B cell (primary cell): Measurements from ENCODE around the gene CCR4. TPM values are rescaled to one million over a fixed set of nuclear protein-coding genes. Genes with fewer than 3 reads are reported as not detected.
"Not testable (repeated sequence)": the region's sequence is repeated elsewhere in the genome, so short reads cannot be mapped to it uniquely, and the experiment has no call there.

Experiments
- ATAC-seq: fragments of 200-7000 bp; cut with Tn5 transposase; one replicate; pipeline ENCODE4 v1.10.0; 2021; ENCODE audit warnings: low read depth, mild to moderate bottlenecking, moderate number of reproducible peaks, moderate library complexity
- CTCF ChIA-PET: fragments of 350-600 bp; sonication (Branson Sonifier 250); formaldehyde crosslinking; loops from one replicate; lab custom pipeline; 2021; ENCODE audit warnings: antibody characterized with exemption, inconsistent platforms; lab: Charles Lee
- POLR2A ChIA-PET: fragments of 350-600 bp; sonication (Branson Sonifier 250); formaldehyde crosslinking; loops from one replicate; lab custom pipeline; 2021; ENCODE audit warnings: antibody characterized with exemption; lab: Charles Lee
- DNase-seq: peaks from one replicate; pipeline ENCODE4 v3.0.0; 2013
- H2AFZ ChIP-seq: 2 replicates; pipeline ENCODE4 v1.6.1; 2012; ENCODE audit warnings: mild to moderate bottlenecking, low read depth, low read length; ENCODE audit not compliant: insufficient read depth, poor library complexity, severe bottlenecking
- H3K27ac ChIP-seq, 2 donors: 1 replicate in 1 of 2; 2 replicates in 1 of 2; pipeline ENCODE4 v1.5.1; 2012 to 2013; ENCODE audit warnings: low read length in 2 of 2, mild to moderate bottlenecking in 2 of 2, moderate library complexity in 1 of 2
- H3K27me3 ChIP-seq, 4 experiments: fragments of 200-600 bp in 1 of 4; sonication (generic) in 1 of 4; replicated peaks in 1 of 4; 1 replicate in 2 of 4; 2 replicates in 2 of 4; pipeline versions ENCODE4 v1.6.1 to v1.7.0; 2013 to 2016; ENCODE audit warnings: low read length in 3 of 4, mild to moderate bottlenecking in 2 of 4, mixed read lengths in 1 of 4, moderate library complexity in 1 of 4; ENCODE audit not compliant: insufficient read depth in 4 of 4, control insufficient read depth in 3 of 4; ENCODE audit errors: control extremely low read depth in 1 of 4
- H3K36me3 ChIP-seq, 2 experiments: replicated peaks in 1 of 2; 1 replicate in 1 of 2; 2 replicates in 1 of 2; pipeline versions ENCODE4 v1.6.1 to v1.7.1; 2013; ENCODE audit warnings: low read length in 1 of 2; ENCODE audit not compliant: insufficient read depth in 2 of 2, control insufficient read depth in 1 of 2; ENCODE audit errors: control extremely low read depth in 1 of 2, extremely low read depth in 1 of 2
- H3K4me1 ChIP-seq, 2 donors: fragments of 200-600 bp in 1 of 2; sonication (generic) in 1 of 2; 1 replicate in 1 of 2; 2 replicates in 1 of 2; pipeline versions ENCODE4 v1.5.1 to v1.6.1; 2013 to 2017; ENCODE audit warnings: low read length in 2 of 2; ENCODE audit not compliant: control insufficient read depth in 2 of 2, insufficient read depth in 2 of 2
- H3K4me2 ChIP-seq: replicated peaks from 2 replicates; pipeline ENCODE3; 2012; ENCODE audit warnings: mild to moderate bottlenecking, low read depth, low read length; ENCODE audit not compliant: poor library complexity, severe bottlenecking
- H3K4me3 ChIP-seq, 5 experiments: fragments of 200-600 bp in 1 of 5; sonication (generic) in 1 of 5; 1 replicate in 3 of 5; 2 replicates in 2 of 5; pipeline versions ENCODE4 v1.5.1 to v1.7.0; 2011 to 2016; ENCODE audit warnings: low read length in 4 of 5, mild to moderate bottlenecking in 4 of 5, low read depth in 2 of 5, control low read depth in 1 of 5, moderate library complexity in 1 of 5; ENCODE audit not compliant: insufficient read depth in 1 of 5; ENCODE audit errors: control extremely low read depth in 1 of 5, extremely low read depth in 1 of 5
- H3K79me2 ChIP-seq: fragments of 200-600 bp; sonication (generic); one replicate; pipeline ENCODE4 v1.6.0; 2016; ENCODE audit warnings: low read length; ENCODE audit not compliant: control insufficient read depth, insufficient read depth
- H3K9ac ChIP-seq: fragments of 200-600 bp; sonication (generic); 2 replicates; pipeline ENCODE4 v1.6.1; 2017; ENCODE audit warnings: mild to moderate bottlenecking, low read length, moderate library complexity
- H3K9me3 ChIP-seq, 3 donors: one replicate each; pipeline versions ENCODE4 v1.6.1 to v1.7.1; 2013; ENCODE audit warnings: low read length in 2 of 3; ENCODE audit not compliant: control insufficient read depth in 2 of 3, insufficient read depth in 1 of 3; ENCODE audit errors: control extremely low read depth in 1 of 3
- H4K20me1 ChIP-seq: 2 replicates; pipeline ENCODE4 v1.6.0; 2012; ENCODE audit warnings: mild to moderate bottlenecking, low read length; ENCODE audit not compliant: insufficient read depth, control insufficient read depth, poor library complexity, severe bottlenecking
- H3K27ac Mint-ChIP-seq: one replicate; pipeline ENCODE4 v1.8.0; 2021; ENCODE audit warnings: mixed read lengths
- H3K27me3 Mint-ChIP-seq: one replicate; pipeline ENCODE4 v1.8.0; 2021; ENCODE audit warnings: mixed read lengths
- H3K4me1 Mint-ChIP-seq: one replicate; pipeline ENCODE4 v1.8.0; 2021; ENCODE audit warnings: mixed read lengths
- H3K4me3 Mint-ChIP-seq: one replicate; pipeline ENCODE4 v1.8.0; 2021; ENCODE audit warnings: mixed read lengths
- H3K9me3 Mint-ChIP-seq: one replicate; pipeline ENCODE4 v1.8.0; 2022; ENCODE audit warnings: mixed read lengths; ENCODE audit not compliant: insufficient read depth
- WGBS: methylation state at CpG from one replicate; pipeline ENCODE4 v1.1.5; 2013; ENCODE audit warnings: missing lambda C conversion rate; ENCODE audit not compliant: insufficient coverage; 5-methylcytosine and 5-hydroxymethylcytosine counted together
- intact Hi-C: fragments of 100-400 bp; cut with micrococcal nuclease; formaldehyde crosslinking; loops from one replicate; pipeline ENCODE4 v1.10.0; 2022
- polyA plus RNA-seq: library from polyadenylated mRNA; depleted of rRNA; stranded (reverse); fragments of >200 nt; gene quantifications from 2 replicates; pipeline ENCODE4 v1.2.3, GENCODE V29; 2012
- total RNA-seq, 2 donors: library from RNA; stranded (reverse); fragments of 120-200 nt in 1 of 2; gene quantifications; 1 replicate in 1 of 2; 2 replicates in 1 of 2; pipeline versions ENCODE4 v1.2.3 to v1.2.4, GENCODE V29; 2013 to 2022

The CCR4 gene
- total and polyA plus RNA-seq, 2 donors (not counting 1 experiment from before 2014, with no cell fraction given) = 0.04 to 0.12 TPM

- DNase-seq, CTCF ChIA-PET, H4K20me1 ChIP-seq, H3K27me3 Mint-ChIP-seq, H2AFZ ChIP-seq, H3K4me1 Mint-ChIP-seq, intact Hi-C loops, H3K27ac Mint-ChIP-seq, ATAC-seq, H3K4me3 Mint-ChIP-seq, H3K27ac ChIP-seq, H3K79me2 ChIP-seq, H3K27me3 ChIP-seq, H3K9ac ChIP-seq, POLR2A ChIA-PET, H3K4me3 ChIP-seq, H3K4me2 ChIP-seq, H3K36me3 ChIP-seq, H3K4me1 ChIP-seq: not testable (repeated sequence)
- WGBS = 93% methylated on average over 2 of the region's 2 CpGs
- H3K9me3 ChIP-seq = peaks cover 2 to 19% (median 18%) of the 10 kb centered on the region in 3 donors
- H3K9me3 Mint-ChIP-seq = peaks cover 13% of the 10 kb centered on the region
These were observed 14.3 kb downstream of the CCR4 start for GRCh38 chr3:32965617-32966213.

- H3K4me1 ChIP-seq, H3K27ac ChIP-seq, H3K27ac Mint-ChIP-seq, H2AFZ ChIP-seq, H3K36me3 ChIP-seq, H3K4me3 ChIP-seq, H3K4me2 ChIP-seq, ATAC-seq, H4K20me1 ChIP-seq, H3K79me2 ChIP-seq, POLR2A ChIA-PET, H3K4me3 Mint-ChIP-seq, CTCF ChIA-PET, H3K4me1 Mint-ChIP-seq, H3K9ac ChIP-seq, DNase-seq, H3K27me3 ChIP-seq, H3K27me3 Mint-ChIP-seq, intact Hi-C loops: not testable (repeated sequence)
- peaks cover 13% of the 10 kb centered on the region for H3K9me3 Mint-ChIP-seq
- peaks cover 2 to 19% (median 18%) of the 10 kb centered on the region in 3 donors for H3K9me3 ChIP-seq
- 100% methylated on average over 3 of the region's 5 CpGs for WGBS
These were observed 15.2 kb downstream of the CCR4 start for GRCh38 chr3:32966627-32967026.
